Tongue (tissue), 2 donors: ENCODE measurements around the gene MAP2. TPM values are rescaled to one million over a fixed set of nuclear protein-coding genes. Genes with fewer than 3 reads are reported as not detected.
A peak's percentile ranks its signal among the peaks of the same experiment; 100 is the strongest.
"Not testable (repeated sequence)": the region's sequence is repeated elsewhere in the genome, so short reads cannot be mapped to it uniquely, and the experiment has no call there.

ENCODE experiments used
- DNase-seq: peaks from one replicate; pipeline ENCODE4 v3.0.0-alpha.2; 2015
- total RNA-seq: library from RNA; depleted of rRNA; stranded (reverse); fragments of >200 nt; gene quantifications from one replicate; pipeline ENCODE4 v1.2.3, GENCODE V29; 2014

MAP2 gene
- total RNA-seq, 1 donor from 2014 or later = 11.5 TPM

DNA sequence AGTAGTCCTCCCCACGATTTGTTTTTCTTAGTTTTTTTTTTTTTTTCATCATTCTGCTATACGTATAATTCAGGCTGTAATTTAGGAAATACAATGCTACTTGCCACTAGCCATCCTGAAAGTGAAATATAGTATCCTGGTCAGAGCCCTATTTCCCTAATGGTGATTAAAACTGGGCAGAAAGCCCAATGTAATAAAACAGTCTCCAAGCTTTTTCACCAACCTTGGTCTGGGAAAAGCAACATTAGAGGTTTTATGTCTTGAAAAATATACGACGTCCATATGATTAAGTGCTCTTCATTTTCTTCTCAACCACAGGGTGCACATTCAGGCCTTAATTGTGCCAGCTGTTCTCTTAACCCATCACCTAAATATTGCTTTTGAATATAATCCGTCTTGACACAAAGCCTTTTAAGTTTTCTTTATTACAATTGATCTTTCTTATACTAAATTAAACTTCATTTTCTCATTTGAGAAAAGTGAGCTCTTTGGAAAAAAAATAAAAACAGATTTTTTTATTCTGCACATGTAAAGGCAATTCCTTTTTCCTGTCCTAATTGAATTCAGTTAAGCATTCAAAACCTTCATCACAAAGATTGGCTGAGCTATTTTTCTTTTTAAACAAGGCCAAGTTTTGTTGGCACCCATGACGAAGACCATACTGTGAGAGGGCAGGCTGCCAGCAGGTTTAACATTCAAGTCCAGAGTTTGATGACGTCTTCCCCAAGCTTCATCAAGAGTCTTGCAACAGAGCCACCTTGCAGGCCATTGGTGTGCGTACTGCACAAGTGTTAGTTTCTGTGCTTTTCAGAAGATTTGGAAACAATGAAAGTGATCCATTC is 52.7 kb downstream of the MAP2 start:
- peak; percentile 84 for DNase-seq

- not testable (repeated sequence) for DNase-seq
Measured at GRCh38 chr2:209492296-209492695, 68.4 kb downstream of the MAP2 start.

- DNase-seq = not testable (repeated sequence)
Measured at GRCh38 chr2:209495068-209495620, 71.3 kb downstream of the MAP2 start.

GRCh38 chr2:209495855-209496585 is 72.2 kb downstream of the MAP2 start:
- peak; percentile 33 for DNase-seq

- no peak for DNase-seq
Measured at GRCh38 chr2:209496586-209496982, 72.7 kb downstream of the MAP2 start.

DNA sequence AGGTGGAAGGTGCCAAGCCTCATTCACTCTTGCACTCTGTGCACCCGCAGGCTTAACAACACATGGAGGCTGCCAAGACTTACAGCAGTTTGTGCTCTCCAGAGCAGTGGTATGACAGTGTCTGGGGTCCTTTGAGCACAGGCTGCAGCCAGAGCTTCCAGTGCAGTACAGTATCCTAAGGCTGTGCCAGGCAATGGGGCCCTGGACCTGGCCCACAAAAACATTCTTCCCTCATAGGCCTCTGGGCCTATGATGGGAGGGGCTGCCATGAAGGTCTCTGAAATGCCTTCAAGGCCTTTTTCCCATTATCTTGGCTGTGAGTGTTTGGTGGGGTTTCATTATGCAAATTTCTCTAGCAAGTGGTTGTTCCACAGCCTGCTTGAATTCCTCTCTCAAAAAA is 74.8 kb downstream of the MAP2 start:
- DNase-seq = no peak

- no peak for DNase-seq
Measured at GRCh38 chr2:209499069-209499468, 75.2 kb downstream of the MAP2 start.

GRCh38 chr2:209501579-209501978 is 77.7 kb downstream of the MAP2 start:
- peak; percentile 13 for DNase-seq

DNA sequence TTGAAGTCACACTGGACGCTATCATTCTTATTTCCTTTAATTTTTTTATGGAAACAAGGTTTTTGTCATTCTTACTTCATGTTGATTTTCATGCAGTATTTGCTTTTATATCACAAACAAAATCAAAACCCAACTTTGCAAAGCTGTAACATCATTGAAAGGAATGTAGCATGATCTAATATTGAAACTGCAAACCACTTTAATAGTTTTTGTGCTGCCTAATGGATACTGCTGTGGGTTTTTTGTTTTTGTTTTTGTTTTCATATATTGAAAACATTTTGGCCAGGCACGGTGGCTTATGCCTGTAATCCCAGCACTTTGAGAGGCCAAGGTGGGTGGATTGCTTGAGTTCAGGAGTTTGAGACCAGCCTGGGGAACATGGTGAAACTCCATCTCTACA is 81.6 kb downstream of the MAP2 start:
- no peak for DNase-seq

DNA sequence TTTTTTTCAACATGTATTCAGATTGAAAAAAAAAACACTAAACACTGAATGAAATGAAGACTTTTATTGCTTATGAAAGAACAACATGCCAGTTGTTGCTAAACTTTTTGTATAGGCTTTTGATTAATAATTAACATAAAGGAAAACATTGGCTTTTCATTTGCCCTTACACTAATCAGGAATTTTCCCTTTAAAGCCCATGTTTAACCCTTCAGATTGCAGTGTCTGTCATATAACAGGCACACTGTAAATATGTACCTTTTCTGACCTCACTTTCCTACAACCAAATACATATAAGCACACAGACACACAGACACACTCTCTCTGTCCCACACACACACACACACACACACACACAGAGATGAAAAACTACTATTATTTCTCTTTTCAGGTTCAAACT is 84.4 kb downstream of the MAP2 start:
- DNase-seq = no peak

DNA sequence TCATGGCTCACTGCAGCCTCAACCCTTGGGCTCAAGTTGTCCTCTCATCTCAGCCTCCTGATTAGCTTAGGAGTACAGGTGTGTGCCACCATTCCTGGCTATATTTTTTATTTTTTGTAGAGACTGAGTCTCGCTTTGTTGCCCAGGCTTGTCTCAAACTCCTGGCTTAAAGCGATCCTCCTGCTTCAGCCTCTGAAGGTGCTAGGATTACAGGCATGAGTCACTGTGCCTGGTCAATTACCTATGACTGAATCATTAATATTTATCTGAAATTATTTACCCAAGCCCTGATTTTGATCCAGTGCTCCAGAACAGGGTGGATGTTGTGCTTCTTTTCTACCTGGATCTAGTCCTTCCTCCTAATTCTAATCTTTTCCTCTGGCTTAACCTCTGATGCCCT is 87.8 kb downstream of the MAP2 start:
- DNase-seq = no peak

GRCh38 chr2:209512971-209513370 is 89.1 kb downstream of the MAP2 start:
- no peak for DNase-seq

DNA sequence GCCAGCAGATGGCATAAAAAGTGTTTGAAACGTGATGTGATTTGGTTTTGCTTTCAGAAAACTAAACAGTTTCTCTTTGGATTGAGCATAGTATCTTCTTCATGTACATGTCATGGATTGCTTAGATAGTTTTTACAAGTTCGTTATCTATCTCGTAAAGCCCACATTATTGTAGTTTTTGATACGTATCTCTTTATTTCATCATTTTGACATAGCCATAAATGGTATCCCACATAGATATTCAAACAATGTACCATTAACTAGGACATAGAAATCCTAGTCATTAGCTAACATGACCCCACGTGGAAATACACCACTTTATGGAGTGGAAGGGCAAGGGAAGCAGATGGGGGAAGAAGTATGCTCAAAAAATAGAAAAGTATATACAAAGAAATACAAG is 93.6 kb downstream of the MAP2 start:
- DNase-seq = no peak

GRCh38 chr2:209519271-209519670 is 95.4 kb downstream of the MAP2 start:
- DNase-seq = no peak

- DNase-seq = no peak
Measured at GRCh38 chr2:209519906-209520305, 96.1 kb downstream of the MAP2 start.

DNA sequence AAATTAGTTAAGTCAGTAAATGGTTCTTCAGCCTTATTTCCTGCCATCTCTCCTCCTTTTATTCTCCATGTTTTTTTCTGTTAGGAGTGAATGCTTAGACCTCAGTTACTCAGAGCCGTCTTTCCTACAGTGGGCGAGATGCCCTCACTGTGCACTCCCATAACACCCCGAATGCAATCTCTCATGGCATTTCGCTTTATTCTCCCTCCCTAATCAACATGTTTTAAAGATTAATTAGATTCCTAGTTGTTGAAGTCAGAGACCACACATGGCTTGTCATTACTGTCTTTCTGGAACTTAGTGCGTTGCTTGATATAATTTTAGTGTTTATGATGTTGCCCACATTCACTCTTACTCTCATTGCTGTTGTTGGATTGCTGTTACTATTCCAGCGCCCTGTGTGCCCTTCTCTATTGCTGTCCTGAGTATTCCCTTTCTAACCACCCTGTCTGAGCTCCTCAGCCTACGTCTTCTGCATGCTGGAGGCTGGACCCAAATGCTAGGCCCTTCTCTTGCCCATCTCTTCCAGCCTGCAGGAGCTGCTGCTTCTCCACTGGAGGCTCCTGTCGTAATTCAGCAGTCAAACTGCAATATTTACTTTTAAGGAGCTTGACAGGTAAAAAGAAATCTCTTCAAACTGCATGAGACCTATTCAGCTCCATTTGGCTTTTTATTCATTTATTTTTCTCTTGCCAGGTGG is 99.3 kb downstream of the MAP2 start:
- no peak for DNase-seq

DNA sequence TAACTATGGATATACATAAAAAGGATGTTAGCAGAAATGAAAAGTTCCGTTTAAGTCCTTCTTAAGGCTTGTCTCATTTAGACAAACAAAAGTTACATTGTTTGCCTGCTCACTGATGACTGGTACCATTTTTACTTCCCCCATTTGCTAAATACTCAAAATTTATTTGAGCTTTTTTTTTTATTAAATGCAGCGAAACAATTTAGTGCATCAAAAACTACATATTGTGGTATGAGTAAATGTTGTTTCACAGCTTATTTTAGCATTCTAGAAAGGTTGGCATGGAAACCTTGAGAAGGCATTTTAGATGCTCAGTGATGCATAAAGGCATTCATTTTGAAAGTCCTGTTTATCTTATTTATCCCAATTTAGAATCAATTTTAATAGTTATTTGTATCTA is 100.0 kb downstream of the MAP2 start:
- DNase-seq = no peak

DNA sequence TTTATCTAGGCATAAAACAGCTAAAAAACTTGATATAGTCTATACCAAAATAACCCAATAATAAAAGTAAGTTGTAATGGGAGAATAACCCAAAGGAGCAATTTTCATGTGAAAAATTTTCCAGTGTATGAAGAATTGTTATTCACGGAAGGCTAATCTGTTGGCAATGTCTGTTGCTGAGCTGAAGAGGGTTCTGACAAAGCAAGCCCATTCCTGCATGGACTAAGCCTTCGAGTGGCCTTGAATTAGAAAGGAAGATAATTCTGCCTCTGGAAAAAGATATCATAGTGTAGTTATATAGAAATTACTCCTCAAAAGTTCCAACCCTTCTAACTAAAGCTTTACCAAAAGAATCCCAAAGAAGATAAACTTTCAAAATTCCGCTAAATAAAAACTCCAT is 101.5 kb downstream of the MAP2 start:
- DNase-seq = peak; percentile 46

DNA sequence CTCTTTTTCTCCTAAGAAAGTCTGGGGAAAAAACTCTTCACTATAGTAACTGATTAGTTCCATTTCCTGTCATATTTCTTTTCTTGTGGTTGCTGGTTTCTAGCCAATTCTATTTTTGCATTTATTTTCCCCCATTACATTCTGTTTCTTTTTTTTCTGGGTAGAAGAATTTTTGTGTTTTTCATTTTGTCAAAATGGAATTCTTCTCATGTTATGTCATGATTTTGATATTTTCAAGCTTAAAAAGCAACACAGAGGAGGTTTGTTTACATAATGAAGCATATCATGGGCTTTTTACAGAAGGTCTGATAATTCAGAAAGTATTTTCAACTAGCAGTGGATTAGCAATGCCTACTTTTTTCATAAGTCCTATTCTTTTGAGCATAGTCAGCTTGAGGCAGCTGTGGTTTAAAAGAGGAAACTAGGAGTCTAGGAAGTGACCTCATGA is 102.0 kb downstream of the MAP2 start:
- DNase-seq = peak; percentile 85

DNA sequence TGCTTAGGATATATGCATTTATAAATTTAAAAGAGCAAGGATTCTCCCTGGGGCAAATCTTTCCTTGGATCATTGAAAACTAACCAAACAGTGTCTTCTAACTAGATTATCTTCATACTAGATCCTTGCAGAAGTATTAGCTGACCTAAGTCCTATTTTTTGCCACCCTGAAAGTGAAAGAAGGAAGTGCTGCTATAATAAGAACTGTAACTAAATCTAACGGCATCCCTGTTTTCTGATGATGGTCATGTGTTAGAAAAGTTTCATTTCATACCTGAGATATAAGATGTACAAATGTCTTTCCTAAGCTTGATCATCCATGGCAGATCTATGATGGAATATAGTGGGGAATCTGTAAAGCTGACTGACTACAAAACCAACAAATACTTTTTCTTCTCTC is 102.7 kb downstream of the MAP2 start:
- DNase-seq = peak; percentile 32

DNA sequence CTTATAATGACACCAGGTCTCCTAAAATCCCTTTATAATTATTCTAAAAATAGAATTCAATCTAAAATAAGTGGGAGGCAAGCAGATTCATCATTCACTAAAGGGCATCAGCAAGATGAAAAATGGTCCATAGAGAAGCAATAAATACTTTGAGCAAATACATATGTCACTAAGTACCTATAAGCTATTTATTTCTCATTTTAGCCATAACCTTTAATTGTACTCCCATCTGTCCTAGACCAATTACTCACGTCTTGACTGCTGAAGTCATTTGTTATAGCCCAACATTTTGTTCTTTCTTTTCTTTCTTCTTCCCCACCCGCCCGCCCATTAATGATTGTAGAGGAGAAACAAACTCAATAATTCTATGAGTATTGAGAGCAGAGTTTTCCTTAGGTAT is 105.7 kb downstream of the MAP2 start:
- no peak for DNase-seq

GRCh38 chr2:209532321-209532720 is 108.5 kb downstream of the MAP2 start:
- DNase-seq = no peak

- peak; percentile 13 for DNase-seq
Measured at GRCh38 chr2:209533391-209533790, 109.5 kb downstream of the MAP2 start.
